CD14-positive monocyte (primary cell): ENCODE measurements around the gene CHAD. TPM values are rescaled to one million over a fixed set of nuclear protein-coding genes. Genes with fewer than 3 reads are reported as not detected.

Experiments
- DNase-seq, 3 donors: peaks; one replicate each; pipeline ENCODE4 v3.0.0-alpha.2; 2011 to 2022
- H2AFZ ChIP-seq: 2 replicates; pipeline ENCODE4 v1.6.0; 2012; ENCODE audit warnings: mild to moderate bottlenecking, low read depth, low read length, inconsistent platforms; ENCODE audit not compliant: insufficient read depth, poor library complexity, severe bottlenecking
- H3K27ac ChIP-seq, 2 donors: 1 replicate in 1 of 2; 2 replicates in 1 of 2; pipeline ENCODE4 v1.5.1; 2012 to 2013; ENCODE audit warnings: low read length in 2 of 2, control low read depth in 1 of 2, inconsistent platforms in 1 of 2, low read depth in 1 of 2, mild to moderate bottlenecking in 1 of 2
- H3K27me3 ChIP-seq, 2 donors: one replicate each; pipeline versions ENCODE4 v1.6.0 to v1.6.1; 2011 to 2013; ENCODE audit warnings: low read length in 2 of 2; ENCODE audit not compliant: control insufficient read depth in 2 of 2, insufficient read depth in 2 of 2
- H3K36me3 ChIP-seq, 2 donors: replicated peaks in 1 of 2; 1 replicate in 1 of 2; 2 replicates in 1 of 2; pipeline versions ENCODE4 v1.5.1 to v1.6.1; 2012 to 2013; ENCODE audit warnings: low read length in 2 of 2, control low read depth in 1 of 2, inconsistent platforms in 1 of 2, mild to moderate bottlenecking in 1 of 2; ENCODE audit not compliant: insufficient read depth in 2 of 2, control insufficient read depth in 1 of 2
- H3K4me1 ChIP-seq, 2 donors: 1 replicate in 1 of 2; 2 replicates in 1 of 2; pipeline versions ENCODE4 v1.5.1 to v1.6.1; 2012 to 2013; ENCODE audit warnings: low read length in 2 of 2, control low read depth in 1 of 2, inconsistent platforms in 1 of 2, mild to moderate bottlenecking in 1 of 2, moderate library complexity in 1 of 2; ENCODE audit not compliant: insufficient read depth in 2 of 2, control insufficient read depth in 1 of 2
- H3K4me2 ChIP-seq: replicated peaks from 2 replicates; pipeline ENCODE3; 2012; ENCODE audit warnings: low read length, moderate library complexity, mild to moderate bottlenecking; ENCODE audit not compliant: poor library complexity, severe bottlenecking; ENCODE audit errors: extremely low read depth
- H3K4me3 ChIP-seq, 3 experiments: fragments of 200-600 bp in 1 of 3; sonication (generic) in 1 of 3; replicated peaks in 1 of 3; 1 replicate in 2 of 3; 2 replicates in 1 of 3; pipeline ENCODE4 v1.5.1; 2011 to 2013; ENCODE audit warnings: low read length in 3 of 3, mild to moderate bottlenecking in 3 of 3, control low read depth in 2 of 3, low read depth in 2 of 3, inconsistent platforms in 1 of 3, moderate library complexity in 1 of 3
- H3K79me2 ChIP-seq: 2 replicates; pipeline ENCODE4 v1.6.0; 2012; ENCODE audit warnings: mild to moderate bottlenecking, control low read depth, inconsistent platforms, low read length, moderate library complexity; ENCODE audit not compliant: insufficient read depth
- H3K9ac ChIP-seq: 2 replicates; pipeline ENCODE4 v1.6.0; 2017; ENCODE audit warnings: low read length, mild to moderate bottlenecking; ENCODE audit not compliant: insufficient read depth, poor library complexity, severe bottlenecking
- H3K9me3 ChIP-seq, 2 donors: replicated peaks in 1 of 2; 1 replicate in 1 of 2; 2 replicates in 1 of 2; pipeline versions ENCODE4 v1.5.1 to v1.6.1; 2012 to 2013; ENCODE audit warnings: low read length in 2 of 2, control low read depth in 1 of 2; ENCODE audit not compliant: control insufficient read depth in 1 of 2, insufficient read depth in 1 of 2
- H4K20me1 ChIP-seq: 2 replicates; pipeline ENCODE4 v1.6.0; 2012; ENCODE audit warnings: mild to moderate bottlenecking, low read length, control low read depth, moderate library complexity; ENCODE audit not compliant: insufficient read depth
- H3K27ac Mint-ChIP-seq, 7 donors: one replicate each; pipeline ENCODE4 v1.8.0; 2020; ENCODE audit warnings: mild to moderate bottlenecking in 7 of 7, mixed read lengths in 7 of 7, moderate library complexity in 6 of 7, inconsistent platforms in 2 of 7
- H3K27me3 Mint-ChIP-seq, 3 donors: one replicate each; pipeline ENCODE4 v1.8.0; 2021 to 2022; ENCODE audit warnings: low read depth in 3 of 3, mild to moderate bottlenecking in 3 of 3, mixed read lengths in 3 of 3, moderate library complexity in 3 of 3, inconsistent platforms in 1 of 3
- H3K36me3 Mint-ChIP-seq, 2 donors: one replicate each; pipeline ENCODE4 v1.8.0; 2020; ENCODE audit warnings: mixed read lengths in 2 of 2, inconsistent platforms in 1 of 2, mild to moderate bottlenecking in 1 of 2
- H3K4me1 Mint-ChIP-seq: one replicate; pipeline ENCODE4 v1.8.0; 2020; ENCODE audit warnings: mild to moderate bottlenecking, mixed read lengths
- H3K4me3 Mint-ChIP-seq, 2 donors: one replicate each; pipeline ENCODE4 v1.8.0; 2020; ENCODE audit warnings: mild to moderate bottlenecking in 2 of 2, mixed read lengths in 2 of 2, moderate library complexity in 1 of 2
- H3K9me3 Mint-ChIP-seq, 7 donors: one replicate each; pipeline ENCODE4 v1.8.0; 2020 to 2022; ENCODE audit warnings: mixed read lengths in 7 of 7, mild to moderate bottlenecking in 6 of 7, moderate library complexity in 6 of 7, inconsistent platforms in 2 of 7
- WGBS: methylation state at CpG from one replicate; pipeline ENCODE4 v1.1.5; 2013; ENCODE audit warnings: missing lambda C conversion rate; ENCODE audit not compliant: insufficient coverage; 5-methylcytosine and 5-hydroxymethylcytosine counted together
- intact Hi-C, 2 donors: fragments of 100-400 bp; cut with micrococcal nuclease; formaldehyde crosslinking; loops; one replicate each; pipeline versions ENCODE4 v1.15.0 to v1.15.1; 2023
- polyA plus RNA-seq, 3 donors: library from polyadenylated mRNA; depleted of rRNA in 1 of 3; unstranded in 2 of 3; stranded (reverse) in 1 of 3; fragments of 300-500 nt in 2 of 3; fragments of >200 nt in 1 of 3; fragmentation: Illumina TruSeq in 2 of 3; gene quantifications; 1 replicate in 2 of 3; 2 replicates in 1 of 3; pipeline ENCODE4 v1.2.3, GENCODE V29; 2012 to 2021
- TF ChIP-seq, protein P1 (sequence below): fragments of 200-600 bp; IDR thresholded peaks from one replicate; pipeline ENCODE4 v1.8.0; 2022; ENCODE audit warnings: antibody characterized with exemption, mild to moderate bottlenecking

The CHAD gene
- polyA plus RNA-seq, 3 donors, result not detected

DNA sequence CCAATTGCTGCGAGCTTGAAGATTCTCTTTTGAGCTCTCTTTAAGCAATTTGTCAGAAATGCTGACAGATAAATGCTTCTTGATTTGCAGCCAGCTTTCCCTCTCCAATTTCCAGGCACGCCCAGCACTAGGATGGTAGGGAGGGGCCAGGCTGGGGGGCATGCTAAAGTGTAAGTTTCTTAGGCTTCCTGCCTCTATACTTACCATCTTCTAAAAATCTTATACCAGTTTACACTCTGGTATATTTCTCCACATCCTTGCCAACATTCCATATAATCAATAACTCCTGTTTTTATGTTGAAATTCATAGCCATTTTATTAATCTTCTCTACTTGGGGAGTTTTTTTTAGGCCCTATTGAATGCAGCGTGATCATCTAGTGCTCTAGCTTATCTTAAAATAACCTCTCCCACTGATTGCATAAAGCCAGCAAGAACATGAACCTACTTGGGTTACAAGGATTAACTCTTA lies 25.1 kb downstream of the CHAD start:
- no peak for DNase-seq
- Histone ChIP-seq H3K4me3 (no peak overlapping the region), H3K36me3 (no peaks in the 10 kb centered on the region), H4K20me1 (peaks cover 3% of the 10 kb centered on the region), H3K4me1 (no peaks in the 10 kb centered on the region), H3K4me2 (no peak overlapping the region), H3K79me2 (no peaks in the 10 kb centered on the region), H3K9ac (no peak overlapping the region), H3K27ac (no peak overlapping the region), H2AFZ (no peak overlapping the region), H3K27me3 (no peaks in the 10 kb centered on the region), H3K9me3 (no peaks in the 10 kb centered on the region)
- no peak overlapping the region for H3K27ac Mint-ChIP-seq
- no peaks in the 10 kb centered on the region for H3K4me1 Mint-ChIP-seq
- peaks cover 2 to 6% of the 10 kb centered on the region in 2 donors for H3K36me3 Mint-ChIP-seq
- peaks cover 0 to 1% (median 0%) of the 10 kb centered on the region in 7 donors for H3K9me3 Mint-ChIP-seq
- intact Hi-C loops, result no loop called here
- H3K4me3 Mint-ChIP-seq, result no peak overlapping the region
- 100% methylated on average over 1 of the region's 3 CpGs for WGBS
- TF ChIP-seq, protein P1, sequence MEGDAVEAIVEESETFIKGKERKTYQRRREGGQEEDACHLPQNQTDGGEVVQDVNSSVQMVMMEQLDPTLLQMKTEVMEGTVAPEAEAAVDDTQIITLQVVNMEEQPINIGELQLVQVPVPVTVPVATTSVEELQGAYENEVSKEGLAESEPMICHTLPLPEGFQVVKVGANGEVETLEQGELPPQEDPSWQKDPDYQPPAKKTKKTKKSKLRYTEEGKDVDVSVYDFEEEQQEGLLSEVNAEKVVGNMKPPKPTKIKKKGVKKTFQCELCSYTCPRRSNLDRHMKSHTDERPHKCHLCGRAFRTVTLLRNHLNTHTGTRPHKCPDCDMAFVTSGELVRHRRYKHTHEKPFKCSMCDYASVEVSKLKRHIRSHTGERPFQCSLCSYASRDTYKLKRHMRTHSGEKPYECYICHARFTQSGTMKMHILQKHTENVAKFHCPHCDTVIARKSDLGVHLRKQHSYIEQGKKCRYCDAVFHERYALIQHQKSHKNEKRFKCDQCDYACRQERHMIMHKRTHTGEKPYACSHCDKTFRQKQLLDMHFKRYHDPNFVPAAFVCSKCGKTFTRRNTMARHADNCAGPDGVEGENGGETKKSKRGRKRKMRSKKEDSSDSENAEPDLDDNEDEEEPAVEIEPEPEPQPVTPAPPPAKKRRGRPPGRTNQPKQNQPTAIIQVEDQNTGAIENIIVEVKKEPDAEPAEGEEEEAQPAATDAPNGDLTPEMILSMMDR, result no peak
- H3K27me3 Mint-ChIP-seq, result peaks cover 0 to 2% (median 1%) of the 10 kb centered on the region in 3 donors

DNA sequence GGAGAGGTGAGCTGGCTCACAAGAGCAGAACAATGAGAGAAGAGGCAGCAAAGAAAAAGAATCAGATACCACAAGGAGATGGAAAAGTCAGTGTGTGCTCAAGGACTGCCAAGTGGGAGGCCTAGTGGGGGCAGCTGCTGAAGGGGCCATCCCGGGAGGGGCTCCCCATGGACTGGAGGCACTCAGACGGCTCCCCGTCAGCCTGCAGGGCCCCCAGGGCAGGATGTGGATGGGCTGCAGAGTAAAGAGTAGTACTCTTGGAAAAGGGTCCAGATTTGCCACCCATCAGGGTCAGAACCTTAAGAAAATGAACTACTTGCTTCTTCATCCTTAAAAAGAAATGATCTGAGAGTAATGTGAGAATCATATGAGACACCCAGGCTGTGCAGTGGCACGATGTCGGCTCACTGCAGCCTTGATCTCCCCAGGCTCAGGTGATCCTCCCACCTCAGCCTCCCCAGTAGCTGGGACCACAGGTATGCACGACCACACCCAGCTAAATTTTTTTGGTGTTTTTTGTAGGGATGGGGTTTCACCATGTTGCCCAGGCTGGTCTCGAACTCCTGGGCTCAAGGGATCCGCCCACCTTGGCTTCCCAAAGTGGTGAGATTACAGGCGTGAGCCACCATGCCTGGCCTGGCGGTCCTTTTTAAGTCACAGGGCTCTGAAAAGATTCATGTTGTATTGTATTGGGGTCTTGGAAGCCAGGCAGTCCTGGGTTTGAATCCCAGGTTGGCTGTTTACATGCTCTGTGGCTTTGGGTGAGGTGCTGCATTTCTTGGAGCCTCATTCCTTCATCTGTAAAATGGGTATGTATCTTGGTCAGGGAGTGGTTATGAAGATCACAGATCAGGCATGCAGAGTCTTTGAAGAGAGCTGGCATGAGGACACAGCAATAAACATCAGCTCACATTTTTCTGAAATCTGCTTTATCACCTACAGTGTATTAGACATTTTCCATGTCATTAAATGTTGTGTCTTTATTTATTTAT lies 27.5 kb downstream of the CHAD start:
- TF ChIP-seq, protein P1, result no peak
- Mint-ChIP-seq H3K36me3 (peaks cover 5% of the 10 kb centered on the region in 2 donors), H3K27ac (no peak overlapping the region), H3K9me3 (peaks cover 0 to 1% (median 0%) of the 10 kb centered on the region in 7 donors), H3K4me1 (no peaks in the 10 kb centered on the region), H3K27me3 (peaks cover 0 to 3% (median 2%) of the 10 kb centered on the region in 3 donors), H3K4me3 (no peak overlapping the region)
- H3K27me3 ChIP-seq, result no peaks in the 10 kb centered on the region
- no peak for DNase-seq
- no peak overlapping the region for H3K4me3 ChIP-seq
- peaks cover 3% of the 10 kb centered on the region for H4K20me1 ChIP-seq
- no peaks in the 10 kb centered on the region for H3K36me3 ChIP-seq
- H3K4me2 ChIP-seq, result no peak overlapping the region
- H3K4me1 ChIP-seq, result no peaks in the 10 kb centered on the region
- H3K9ac ChIP-seq, result no peak overlapping the region
- no peaks in the 10 kb centered on the region for H3K79me2 ChIP-seq
- no peak overlapping the region for H2AFZ ChIP-seq
- 100% methylated on average over 1 of the region's 10 CpGs for WGBS
- intact Hi-C loops, result no loop called here
- H3K9me3 ChIP-seq, result no peaks in the 10 kb centered on the region
- H3K27ac ChIP-seq, result no peak overlapping the region
